ENCODE measurements around the gene FCN2. TPM values are rescaled to one million over a fixed set of nuclear protein-coding genes. Genes with fewer than 3 reads are reported as not detected.

Gene FCN2
- polyA plus RNA-seq, 1 donor (not counting 4 experiments of a cell fraction or from before 2014, with no cell fraction given), result not detected

GRCh38 chr9:134896834-134897583 lies 16.4 kb downstream of the FCN2 start:
- no peaks in the 10 kb centered on the region for H3K9me1 ChIP-seq (ENCODE audit: control insufficient read depth, extremely low read depth, insufficient read depth, low read length)
- no peak overlapping the region for H3K4me2 ChIP-seq (ENCODE audit: control insufficient read depth, extremely low read depth, insufficient read depth, low read depth, low read length)
- FAIRE-seq (no peak), DNase-seq (ENCODE audit: low read depth, low spot score) (no peak)
- no peak overlapping the region for H3K4me3 ChIP-seq (ENCODE audit: control insufficient read depth in 2 of 3, extremely low read depth in 1 of 3, insufficient read depth in 2 of 3, low read depth in 1 of 3, low read length in 3 of 3)
- H3K79me2 ChIP-seq (ENCODE audit: control insufficient read depth, insufficient read depth, low read length), result no peaks in the 10 kb centered on the region
- dilution Hi-C loops (cut with MboI; ENCODE audit: extremely low pct_ligation_motif_present, low sequenced_read_pairs), result no loop called here
- no peaks in the 10 kb centered on the region for H3K9me3 ChIP-seq (ENCODE audit: control insufficient read depth, low read depth, low read length)
- peaks cover 3% of the 10 kb centered on the region for H3K4me1 ChIP-seq (ENCODE audit: control insufficient read depth, extremely low read depth, insufficient read depth, low read length)
- no peak for TF ChIP-seq CTCF (optimal IDR thresholded peaks at IDR 0.05 in 1 of 3, IDR thresholded peaks at IDR 0.05 in 1 of 3, conservative IDR thresholded peaks at IDR 0.05 in 1 of 3; ENCODE audit: extremely low read depth in 1 of 3, insufficient read depth in 2 of 3, low read length in 3 of 3)
- no peak for TF ChIP-seq EZH2 (IDR thresholded peaks at IDR 0.05; ENCODE audit: low read length)
- no peak overlapping the region for H3K27ac ChIP-seq (ENCODE audit: control insufficient read depth, insufficient read depth, low read length)
- H2AFZ ChIP-seq (ENCODE audit: control insufficient read depth, low read length), result no peak overlapping the region
- no peaks in the 10 kb centered on the region for H3K36me3 ChIP-seq (ENCODE audit: control insufficient read depth in 2 of 2, extremely low read depth in 1 of 2, insufficient read depth in 2 of 2, low read length in 2 of 2)
- H3K9ac ChIP-seq (ENCODE audit: control insufficient read depth, extremely low read depth, insufficient read depth, low read length), result no peak overlapping the region
- H3K27me3 ChIP-seq (ENCODE audit: control insufficient read depth, extremely low read depth, insufficient read depth, low read length), result peaks cover 9% of the 10 kb centered on the region
- H4K20me1 ChIP-seq (ENCODE audit: control insufficient read depth, extremely low read depth, insufficient read depth, low read length), result no peaks in the 10 kb centered on the region

GRCh38 chr9:134897584-134898170 lies 17.1 kb downstream of the FCN2 start:
- Histone ChIP-seq H3K4me3 (ENCODE audit: control insufficient read depth in 2 of 3, extremely low read depth in 1 of 3, insufficient read depth in 2 of 3, low read depth in 1 of 3, low read length in 3 of 3) (no peak overlapping the region), H4K20me1 (ENCODE audit: control insufficient read depth, extremely low read depth, insufficient read depth, low read length) (no peaks in the 10 kb centered on the region), H2AFZ (ENCODE audit: control insufficient read depth, low read length) (no peak overlapping the region), H3K4me1 (ENCODE audit: control insufficient read depth, extremely low read depth, insufficient read depth, low read length) (peaks cover 3% of the 10 kb centered on the region), H3K27ac (ENCODE audit: control insufficient read depth, insufficient read depth, low read length) (no peak overlapping the region), H3K9me3 (ENCODE audit: control insufficient read depth, low read depth, low read length) (no peaks in the 10 kb centered on the region), H3K9me1 (ENCODE audit: control insufficient read depth, extremely low read depth, insufficient read depth, low read length) (no peaks in the 10 kb centered on the region), H3K27me3 (ENCODE audit: control insufficient read depth, extremely low read depth, insufficient read depth, low read length) (peaks cover 9% of the 10 kb centered on the region), H3K79me2 (ENCODE audit: control insufficient read depth, insufficient read depth, low read length) (no peaks in the 10 kb centered on the region), H3K4me2 (ENCODE audit: control insufficient read depth, extremely low read depth, insufficient read depth, low read depth, low read length) (no peak overlapping the region), H3K36me3 (ENCODE audit: control insufficient read depth in 2 of 2, extremely low read depth in 1 of 2, insufficient read depth in 2 of 2, low read length in 2 of 2) (no peaks in the 10 kb centered on the region), H3K9ac (ENCODE audit: control insufficient read depth, extremely low read depth, insufficient read depth, low read length) (no peak overlapping the region)
- dilution Hi-C loops (cut with MboI; ENCODE audit: extremely low pct_ligation_motif_present, low sequenced_read_pairs), result no loop called here
- FAIRE-seq (no peak), DNase-seq (ENCODE audit: low read depth, low spot score) (no peak)
- no peak for TF ChIP-seq CTCF (optimal IDR thresholded peaks at IDR 0.05 in 1 of 3, IDR thresholded peaks at IDR 0.05 in 1 of 3, conservative IDR thresholded peaks at IDR 0.05 in 1 of 3; ENCODE audit: extremely low read depth in 1 of 3, insufficient read depth in 2 of 3, low read length in 3 of 3)
- TF ChIP-seq EZH2 (IDR thresholded peaks at IDR 0.05; ENCODE audit: low read length), result no peak

Measured in keratinocyte (primary cell).